GM23338 (cell line): Measurements from ENCODE around the gene TRNP1. TPM values are rescaled to one million over a fixed set of nuclear protein-coding genes. Genes with fewer than 3 reads are reported as not detected.
"Not testable (repeated sequence)": the region's sequence is repeated elsewhere in the genome, so short reads cannot be mapped to it uniquely, and the experiment has no call there.

Experiments
- ATAC-seq: fragments of 200-7000 bp; cut with Tn5 transposase; 3 replicates; pipeline ENCODE4 v1.9.1; 2020
- DNase-seq: peaks from one replicate; pipeline ENCODE4 v3.0.0-alpha.2; 2015; ENCODE audit warnings: low spot score
- H2AFZ ChIP-seq: fragments of 200-600 bp; sonication (generic); 2 replicates; pipeline ENCODE4 v1.8.0; 2016; ENCODE audit warnings: antibody characterized with exemption, mild to moderate bottlenecking, moderate library complexity
- H3F3A ChIP-seq: fragments of 200-600 bp; sonication (generic); replicated peaks from 2 replicates; pipeline ENCODE4 v1.8.0; 2017; ENCODE audit warnings: antibody characterized with exemption, mixed run types, low read depth
- H3K27ac ChIP-seq: fragments of 200-600 bp; sonication (generic); 2 replicates; pipeline ENCODE4 v1.6.1; 2016; ENCODE audit warnings: low read depth
- H3K27me3 ChIP-seq: fragments of 200-600 bp; sonication (generic); 2 replicates; pipeline ENCODE4 v1.8.0; 2016; ENCODE audit warnings: mild to moderate bottlenecking, mixed run types, moderate library complexity; ENCODE audit not compliant: insufficient read depth
- H3K36me3 ChIP-seq: fragments of 200-600 bp; sonication (generic); 2 replicates; pipeline ENCODE4 v1.8.0; 2016; ENCODE audit warnings: mild to moderate bottlenecking; ENCODE audit not compliant: insufficient read depth
- H3K4me1 ChIP-seq: fragments of 200-600 bp; sonication (generic); 2 replicates; pipeline ENCODE4 v1.8.0; 2016; ENCODE audit warnings: mild to moderate bottlenecking, moderate library complexity; ENCODE audit not compliant: insufficient read depth
- H3K4me2 ChIP-seq: fragments of 200-600 bp; sonication (generic); 2 replicates; pipeline ENCODE4 v1.7.1; 2017; ENCODE audit warnings: mixed run types
- H3K4me3 ChIP-seq: fragments of 200-600 bp; sonication (generic); 2 replicates; pipeline ENCODE4 v1.6.1; 2016; ENCODE audit warnings: mixed run types
- H3K79me2 ChIP-seq: fragments of 200-600 bp; sonication (generic); replicated peaks from 2 replicates; pipeline ENCODE4 v1.8.0; 2017; ENCODE audit warnings: mild to moderate bottlenecking; ENCODE audit not compliant: insufficient read depth
- H3K9me2 ChIP-seq: fragments of 200-600 bp; sonication (generic); 2 replicates; pipeline ENCODE4 v1.8.0; 2017; ENCODE audit not compliant: insufficient read depth
- H4K20me1 ChIP-seq: fragments of 200-600 bp; sonication (generic); replicated peaks from 2 replicates; pipeline ENCODE4 v1.8.0; 2017; ENCODE audit warnings: mild to moderate bottlenecking; ENCODE audit not compliant: insufficient read depth
- H3K27ac Mint-ChIP-seq: 2 replicates; pipeline ENCODE4 v1.8.0; 2020; ENCODE audit warnings: inconsistent platforms, mild to moderate bottlenecking, moderate library complexity, mixed read lengths
- H3K27me3 Mint-ChIP-seq: 3 replicates; pipeline ENCODE4 v1.8.0; 2022; ENCODE audit warnings: low read depth, mild to moderate bottlenecking, moderate library complexity, mixed read lengths, inconsistent platforms; ENCODE audit not compliant: insufficient read depth, poor library complexity
- H3K36me3 Mint-ChIP-seq: 3 replicates; pipeline ENCODE4 v1.8.0; 2021; ENCODE audit warnings: low read depth, mild to moderate bottlenecking, inconsistent platforms, moderate library complexity, mixed read lengths
- H3K4me1 Mint-ChIP-seq: 3 replicates; pipeline ENCODE4 v1.8.0; 2020; ENCODE audit warnings: mild to moderate bottlenecking, inconsistent platforms, mixed read lengths
- H3K4me3 Mint-ChIP-seq: 3 replicates; pipeline ENCODE4 v1.8.0; 2021; ENCODE audit warnings: moderate library complexity, mild to moderate bottlenecking, inconsistent platforms, mixed read lengths
- H3K9me3 Mint-ChIP-seq: 3 replicates; pipeline ENCODE4 v1.8.0; 2020; ENCODE audit warnings: moderate library complexity, mild to moderate bottlenecking, inconsistent platforms, mixed read lengths
- CREB1 ChIP-seq: fragments of 250-450 bp; sonication (Bioruptor Pico); IDR thresholded peaks from 2 replicates; pipeline ENCODE4 v1.5.0; 2020; ENCODE audit warnings: low read depth, mild to moderate bottlenecking, moderate library complexity
- REST ChIP-seq: IDR thresholded peaks from one replicate; pipeline ENCODE4 v1.6.1; 2018; ENCODE audit warnings: antibody characterized with exemption; ENCODE audit not compliant: unreplicated experiment
- polyA plus RNA-seq: library from polyadenylated mRNA; unstranded; fragments of >200 nt; fragmentation: Nextera tagmentation; extraction: Ambion mirVana; gene quantifications from 2 replicates; pipeline ENCODE4 v1.2.1, GENCODE V29; 2016
- total RNA-seq: library from RNA; depleted of rRNA; stranded (reverse); fragments of >200 nt; shearing (Covaris generic); gene quantifications from 2 replicates; pipeline ENCODE4 v1.2.3, GENCODE V29; 2014
- TF ChIP-seq, protein P1 (sequence below): IDR thresholded peaks from 2 replicates; pipeline ENCODE4 v1.6.1; 2016; ENCODE audit warnings: antibody characterized with exemption

The TRNP1 gene
- total and polyA plus RNA-seq, 2 experiments from 2014 or later, result 21.2 to 54.3 TPM

DNA sequence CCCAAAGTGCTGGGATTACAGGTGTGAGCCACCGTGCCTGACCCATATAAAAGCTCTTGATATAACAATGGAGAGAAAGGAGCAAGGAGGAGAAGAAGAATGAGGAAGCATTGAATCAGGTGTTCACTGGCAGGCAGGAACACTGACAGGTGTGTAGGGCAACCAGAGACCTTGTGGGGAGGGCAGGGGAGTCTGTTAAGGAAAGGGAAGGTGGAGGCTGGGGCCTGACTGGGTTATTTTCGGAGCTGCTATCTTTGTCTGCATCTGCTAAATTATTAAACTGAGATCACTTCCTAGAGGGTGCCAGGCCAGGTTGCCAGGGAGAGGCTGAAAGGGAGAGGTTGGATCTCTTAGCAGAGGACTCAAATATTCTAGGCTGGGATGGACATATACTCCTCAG is 6.8 kb upstream of the TRNP1 start:
- Mint-ChIP-seq H3K4me3 (no peak overlapping the region), H3K27me3 (peaks cover 21% of the 10 kb centered on the region), H3K9me3 (no peaks in the 10 kb centered on the region), H3K4me1 (peaks cover 8% of the 10 kb centered on the region), H3K36me3 (no peaks in the 10 kb centered on the region), H3K27ac (no peak overlapping the region)
- DNase-seq (no peak), ATAC-seq (no peak)
- H3K27me3 ChIP-seq, result no peaks in the 10 kb centered on the region
- TF ChIP-seq, protein P1, sequence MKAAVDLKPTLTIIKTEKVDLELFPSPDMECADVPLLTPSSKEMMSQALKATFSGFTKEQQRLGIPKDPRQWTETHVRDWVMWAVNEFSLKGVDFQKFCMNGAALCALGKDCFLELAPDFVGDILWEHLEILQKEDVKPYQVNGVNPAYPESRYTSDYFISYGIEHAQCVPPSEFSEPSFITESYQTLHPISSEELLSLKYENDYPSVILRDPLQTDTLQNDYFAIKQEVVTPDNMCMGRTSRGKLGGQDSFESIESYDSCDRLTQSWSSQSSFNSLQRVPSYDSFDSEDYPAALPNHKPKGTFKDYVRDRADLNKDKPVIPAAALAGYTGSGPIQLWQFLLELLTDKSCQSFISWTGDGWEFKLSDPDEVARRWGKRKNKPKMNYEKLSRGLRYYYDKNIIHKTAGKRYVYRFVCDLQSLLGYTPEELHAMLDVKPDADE, result no peak
- TF ChIP-seq REST (no peak), CREB1 (CRISPR knock-in tag) (no peak)
- peaks cover 5% of the 10 kb centered on the region; the same call in 1 of the 2 replicates for H3K4me1 ChIP-seq
- H3K79me2 ChIP-seq, result no peaks in the 10 kb centered on the region
- H4K20me1 ChIP-seq, result no peaks in the 10 kb centered on the region
- H3K4me2 ChIP-seq, result no peak overlapping the region
- H3K27ac ChIP-seq, result no peak overlapping the region
- H3F3A ChIP-seq, result no peaks in the 10 kb centered on the region
- no peaks in the 10 kb centered on the region for H3K9me2 ChIP-seq
- no peaks in the 10 kb centered on the region for H3K36me3 ChIP-seq
- H2AFZ ChIP-seq, result no peak overlapping the region
- no peak overlapping the region for H3K4me3 ChIP-seq

GRCh38 chr1:26989403-26990109 is 3.9 kb upstream of the TRNP1 start:
- not testable (repeated sequence) for H3K4me1 ChIP-seq, H3K9me2 ChIP-seq, H3K4me3 Mint-ChIP-seq, H2AFZ ChIP-seq, DNase-seq, H4K20me1 ChIP-seq, H3K4me3 ChIP-seq, H3K27ac Mint-ChIP-seq, H3F3A ChIP-seq, ATAC-seq, H3K36me3 Mint-ChIP-seq, H3K4me2 ChIP-seq, H3K27ac ChIP-seq, H3K36me3 ChIP-seq, H3K27me3 ChIP-seq, H3K79me2 ChIP-seq, H3K9me3 Mint-ChIP-seq
- Mint-ChIP-seq H3K27me3 (peaks cover 26% of the 10 kb centered on the region), H3K4me1 (peaks cover 12% of the 10 kb centered on the region)
